GM12864 (cell line): ENCODE data around the gene ZRANB3.

Source experiments
- DNase-seq: peaks from one replicate; pipeline ENCODE4 v3.0.0-alpha.2; 2011; ENCODE audit warnings: low read depth
- H3K4me3 ChIP-seq: 2 replicates; pipeline ENCODE4 v1.5.1; 2011; ENCODE audit warnings: mild to moderate bottlenecking, low read depth, low read length, control low read depth
- CTCF ChIP-seq: IDR thresholded peaks from 2 replicates; pipeline ENCODE4 v1.5.1; 2011; ENCODE audit warnings: low read depth, mild to moderate bottlenecking, moderate library complexity, low read length, control low read depth, inconsistent platforms; ENCODE audit errors: missing control alignments

The ZRANB3 gene

GRCh38 chr2:135186054-135186453, 345.0 kb downstream of the ZRANB3 start:
- no peak for TF ChIP-seq CTCF
- DNase-seq, result no peak
- H3K4me3 ChIP-seq, result no peak overlapping the region

- H3K4me3 ChIP-seq, result no peak overlapping the region
- no peak for DNase-seq
- TF ChIP-seq CTCF, result no peak
These were observed 347.2 kb downstream of the ZRANB3 start for GRCh38 chr2:135183822-135184221.

DNA sequence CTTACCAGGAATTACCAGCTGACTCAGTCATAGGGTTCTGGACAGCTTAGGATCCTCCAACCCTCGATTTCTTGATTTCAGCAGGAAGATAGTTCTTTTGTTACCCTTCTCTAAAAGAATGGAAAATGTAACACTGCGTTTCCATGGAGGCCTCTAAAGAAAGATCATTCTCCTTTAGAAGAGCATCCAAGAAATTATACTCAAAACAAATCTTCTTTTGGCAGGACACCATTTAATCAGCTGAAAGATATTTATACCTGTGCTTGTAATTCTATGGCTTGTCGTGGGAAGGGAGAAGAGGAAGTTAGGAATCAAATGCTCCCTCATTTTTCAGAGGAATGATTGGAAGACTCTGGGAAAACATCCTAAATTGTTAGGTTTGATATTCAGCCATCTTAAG, 348.4 kb downstream of the ZRANB3 start:
- TF ChIP-seq CTCF, result no peak
- DNase-seq, result no peak
- H3K4me3 ChIP-seq, result no peak overlapping the region

DNA sequence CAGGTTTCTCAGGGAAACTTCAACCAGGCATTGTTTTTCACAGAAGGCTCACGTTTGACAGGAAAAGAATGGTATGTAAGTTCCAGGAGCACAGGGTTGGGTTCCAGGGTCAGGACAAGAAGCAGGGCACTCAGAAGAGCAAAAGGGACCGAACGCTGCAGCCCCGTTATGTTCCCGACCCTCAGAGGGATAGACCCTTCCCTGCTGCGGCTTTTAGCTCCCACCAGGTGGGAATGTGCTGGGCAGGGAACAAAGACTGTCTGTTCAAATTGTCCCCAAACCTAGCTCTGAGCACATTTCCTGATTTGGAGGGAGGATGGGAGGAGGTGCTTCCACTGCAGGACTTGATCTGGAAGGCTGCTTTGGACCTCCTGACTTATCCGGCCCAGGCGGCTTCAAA, 348.8 kb downstream of the ZRANB3 start:
- H3K4me3 ChIP-seq, result no peak overlapping the region
- TF ChIP-seq CTCF, result no peak
- no peak for DNase-seq

DNA sequence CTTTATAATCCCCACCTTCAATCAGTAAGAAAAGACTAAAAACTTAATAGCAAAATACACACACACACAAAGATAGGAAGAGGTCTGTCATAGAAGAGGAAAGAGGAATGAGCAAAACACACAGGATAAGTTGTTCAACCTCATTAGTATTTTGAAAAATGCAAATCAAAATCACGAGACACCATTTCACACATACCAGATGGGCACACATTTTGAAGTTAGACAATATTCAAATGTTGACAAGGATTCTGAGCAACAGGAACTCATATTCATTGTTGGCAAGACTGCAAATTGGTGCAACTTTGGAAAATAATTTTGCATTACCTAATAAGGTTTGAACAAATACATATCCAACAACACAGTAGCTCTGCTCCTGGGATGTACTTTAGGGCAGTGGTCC, 351.3 kb downstream of the ZRANB3 start:
- no peak for TF ChIP-seq CTCF
- no peak for DNase-seq
- H3K4me3 ChIP-seq, result no peak overlapping the region

- no peak for DNase-seq
- no peak overlapping the region for H3K4me3 ChIP-seq
- TF ChIP-seq CTCF, result no peak
These were observed 355.8 kb downstream of the ZRANB3 start for GRCh38 chr2:135175177-135175576.

DNA sequence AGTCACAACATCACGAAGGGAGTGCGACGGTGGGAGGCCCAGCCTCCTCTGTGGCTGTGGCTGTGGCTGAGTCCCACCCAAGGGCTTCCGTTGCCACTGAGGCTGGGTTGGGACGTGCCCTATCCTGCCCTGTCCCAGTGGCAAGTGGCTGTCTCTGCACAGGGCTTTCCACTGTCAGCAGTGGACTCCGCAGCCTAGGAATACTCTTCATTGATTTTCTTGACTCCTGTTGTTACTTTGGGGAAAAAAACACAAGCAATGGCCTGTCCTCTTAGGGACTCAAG, 356.3 kb downstream of the ZRANB3 start:
- no peak overlapping the region for H3K4me3 ChIP-seq
- no peak for DNase-seq
- no peak for TF ChIP-seq CTCF
